Lung (tissue), 12 donors: ENCODE results near the gene PSMD8. TPM values are rescaled to one million over a fixed set of nuclear protein-coding genes. Genes with fewer than 3 reads are reported as not detected.
A peak's percentile ranks its signal among the peaks of the same experiment; 100 is the strongest.

Source experiments
- ATAC-seq: fragments of 200-7000 bp; cut with Tn5 transposase; one replicate; pipeline ENCODE4 v1.9.1; 2020; ENCODE audit warnings: moderate number of reproducible peaks; ENCODE audit not compliant: insufficient read depth, low FRiP score
- DNase-seq, 3 donors: peaks; one replicate each; pipeline ENCODE4 v3.0.0-alpha.2; 2013 to 2017
- H3K27ac ChIP-seq, 2 donors: one replicate each; pipeline ENCODE4 v1.5.1; 2013; ENCODE audit warnings: mild to moderate bottlenecking in 2 of 2, moderate library complexity in 2 of 2, control low read depth in 1 of 2, inconsistent platforms in 1 of 2, low read depth in 1 of 2, low read length in 1 of 2
- H3K27me3 ChIP-seq, 3 donors: one replicate each; pipeline ENCODE4 v1.5.1; 2013; ENCODE audit warnings: low read length in 2 of 3; ENCODE audit not compliant: control insufficient read depth in 3 of 3, insufficient read depth in 3 of 3
- H3K36me3 ChIP-seq, 4 donors: one replicate each; pipeline ENCODE4 v1.5.1; 2013; ENCODE audit warnings: low read length in 4 of 4, mild to moderate bottlenecking in 1 of 4, moderate library complexity in 1 of 4; ENCODE audit not compliant: control insufficient read depth in 4 of 4, insufficient read depth in 4 of 4
- H3K4me1 ChIP-seq, 5 donors: one replicate each; pipeline ENCODE4 v1.5.1; 2013; ENCODE audit warnings: low read length in 5 of 5, mild to moderate bottlenecking in 2 of 5, moderate library complexity in 1 of 5; ENCODE audit not compliant: control insufficient read depth in 5 of 5, insufficient read depth in 5 of 5
- H3K4me3 ChIP-seq: one replicate; pipeline ENCODE4 v1.5.1; 2013; ENCODE audit warnings: mild to moderate bottlenecking, control low read depth, moderate library complexity
- H3K9ac ChIP-seq, 2 donors: one replicate each; pipeline ENCODE4 v1.5.1; 2013; ENCODE audit warnings: low read length in 2 of 2, control low read depth in 1 of 2; ENCODE audit not compliant: insufficient read depth in 1 of 2
- H3K9me3 ChIP-seq, 4 donors: one replicate each; pipeline ENCODE4 v1.5.1; 2013; ENCODE audit warnings: low read length in 3 of 4, mild to moderate bottlenecking in 1 of 4, moderate library complexity in 1 of 4; ENCODE audit not compliant: control insufficient read depth in 4 of 4, insufficient read depth in 3 of 4
- WGBS, 2 donors: extraction: QIAGEN DNeasy Blood & Tissue Kit; methylation state at CpG; one replicate each; pipeline ENCODE4 v1.1.7; 2013; 5-methylcytosine and 5-hydroxymethylcytosine counted together
- polyA plus RNA-seq, 2 donors: library from polyadenylated mRNA; stranded (reverse); fragments of 200-250 nt; gene quantifications; one replicate each; pipeline ENCODE4 v1.2.1, GENCODE V29; 2013
- total RNA-seq, 2 donors: library from RNA; depleted of rRNA in 1 of 2; stranded (reverse); fragments of >200 nt in 1 of 2; gene quantifications; one replicate each; pipeline ENCODE4 v1.2.1, GENCODE V29; 2014 to 2021
- TF ChIP-seq, protein P1 (sequence below): IDR thresholded peaks from 2 replicates; pipeline ENCODE4 v1.5.1; 2012; ENCODE audit warnings: mild to moderate bottlenecking; ENCODE audit errors: control extremely low read depth, extremely low read depth
- donor health status: control.
- donor health status: control.
- donor health status: Bipolar disorder and iron deficiency.
- donor health status: healthy.
- donor health status: DM: yes; HTN: yes; CAD: no.

The PSMD8 gene
- total and polyA plus RNA-seq, 4 donors = 65.4 to 233 (median 149) TPM

DNA sequence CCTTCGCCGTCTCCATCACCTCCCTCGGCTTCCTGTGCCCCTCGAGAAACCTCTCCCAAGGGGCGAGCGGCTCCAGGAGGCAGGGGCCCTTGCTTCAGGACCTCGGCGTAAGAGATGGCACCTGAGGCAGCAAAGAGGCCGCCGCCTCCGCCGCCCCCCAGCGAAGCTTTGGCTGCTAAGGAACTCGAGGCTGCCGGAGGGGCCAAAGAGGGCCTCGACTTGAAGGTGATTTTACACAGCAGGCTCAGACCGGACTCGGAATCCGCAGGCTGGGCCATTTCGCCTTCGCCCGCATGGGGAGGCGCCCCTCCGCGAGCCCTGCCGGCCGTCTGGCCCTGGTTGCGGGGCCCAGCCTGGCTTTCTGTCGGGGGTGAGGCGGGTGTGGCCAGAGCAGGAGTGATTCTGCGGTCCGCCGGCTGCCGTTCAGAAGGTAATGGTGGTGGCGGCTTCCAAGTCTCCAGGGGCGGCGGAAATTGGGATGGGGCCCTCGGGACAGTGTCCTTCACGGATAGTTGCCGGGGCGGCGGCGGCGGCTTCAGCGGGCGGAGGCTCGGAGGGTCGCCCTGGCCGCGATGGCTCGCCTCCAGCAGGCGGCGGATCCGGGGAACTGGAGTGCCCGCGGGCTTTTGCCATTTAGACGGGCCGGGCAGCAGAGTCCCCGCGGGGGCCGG is 12.1 kb downstream of the PSMD8 start:
- 33 to 47% methylated on average over 58 to 61 of the region's 61 CpGs for WGBS, 2 donors
- peaks cover 0 to 16% (median 0%) of the 10 kb centered on the region in 4 donors for H3K9me3 ChIP-seq

DNA sequence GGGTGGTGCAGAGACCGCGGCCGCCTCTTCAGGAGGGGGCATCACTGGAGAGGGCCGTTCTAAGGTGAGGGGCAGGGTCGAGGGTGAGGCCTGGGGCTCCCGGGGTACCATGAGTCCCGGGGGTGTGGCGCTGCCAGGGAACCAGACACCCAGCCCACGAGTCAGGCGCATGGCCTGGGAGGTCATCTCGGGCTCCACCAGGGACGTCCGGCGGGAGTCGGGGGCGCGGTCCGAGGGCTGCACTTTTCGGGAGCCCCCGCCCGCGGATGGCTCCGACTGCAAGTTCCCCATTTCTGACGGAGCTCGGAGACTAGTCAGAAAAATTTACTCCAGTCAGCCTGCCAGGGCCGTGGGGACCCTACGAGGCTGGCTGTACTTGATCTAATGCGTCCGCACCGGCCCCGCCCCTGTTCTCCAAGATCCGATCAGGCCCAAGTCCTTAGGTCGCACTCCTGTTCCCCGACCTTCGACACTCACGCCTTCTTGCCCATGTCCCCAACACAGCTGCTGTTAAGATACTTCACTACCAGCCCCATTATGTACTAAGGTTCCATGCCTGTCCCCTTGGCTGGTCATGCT is 12.7 kb downstream of the PSMD8 start:
- peaks cover 7 to 24% (median 16%) of the 10 kb centered on the region in 4 donors for H3K36me3 ChIP-seq
- TF ChIP-seq, protein P1, sequence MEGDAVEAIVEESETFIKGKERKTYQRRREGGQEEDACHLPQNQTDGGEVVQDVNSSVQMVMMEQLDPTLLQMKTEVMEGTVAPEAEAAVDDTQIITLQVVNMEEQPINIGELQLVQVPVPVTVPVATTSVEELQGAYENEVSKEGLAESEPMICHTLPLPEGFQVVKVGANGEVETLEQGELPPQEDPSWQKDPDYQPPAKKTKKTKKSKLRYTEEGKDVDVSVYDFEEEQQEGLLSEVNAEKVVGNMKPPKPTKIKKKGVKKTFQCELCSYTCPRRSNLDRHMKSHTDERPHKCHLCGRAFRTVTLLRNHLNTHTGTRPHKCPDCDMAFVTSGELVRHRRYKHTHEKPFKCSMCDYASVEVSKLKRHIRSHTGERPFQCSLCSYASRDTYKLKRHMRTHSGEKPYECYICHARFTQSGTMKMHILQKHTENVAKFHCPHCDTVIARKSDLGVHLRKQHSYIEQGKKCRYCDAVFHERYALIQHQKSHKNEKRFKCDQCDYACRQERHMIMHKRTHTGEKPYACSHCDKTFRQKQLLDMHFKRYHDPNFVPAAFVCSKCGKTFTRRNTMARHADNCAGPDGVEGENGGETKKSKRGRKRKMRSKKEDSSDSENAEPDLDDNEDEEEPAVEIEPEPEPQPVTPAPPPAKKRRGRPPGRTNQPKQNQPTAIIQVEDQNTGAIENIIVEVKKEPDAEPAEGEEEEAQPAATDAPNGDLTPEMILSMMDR = no peak
- no peak overlapping the region for H3K4me3 ChIP-seq
- H3K4me1 ChIP-seq = peaks cover 0 to 18% (median 0%) of the 10 kb centered on the region in 5 donors
- peaks cover 0 to 69% (median 40%) of the 10 kb centered on the region in 3 donors for H3K27me3 ChIP-seq
- peaks cover 0 to 13% (median 0%) of the 10 kb centered on the region in 4 donors for H3K9me3 ChIP-seq
- 3 to 9% methylated on average over 34 to 36 of the region's 36 CpGs for WGBS, 2 donors
- peak in 1 of 3 donors; percentile 17 for DNase-seq
- no peak for ATAC-seq
- no peak overlapping the region for H3K27ac ChIP-seq
- no peak overlapping the region for H3K9ac ChIP-seq

More for the DNA sequence above, 12.1 kb downstream of the PSMD8 start:
- no peak for DNase-seq
- H3K4me1 ChIP-seq = peaks cover 0 to 18% (median 0%) of the 10 kb centered on the region in 5 donors
- peaks cover 0 to 62% (median 34%) of the 10 kb centered on the region in 3 donors for H3K27me3 ChIP-seq
- TF ChIP-seq, protein P1 = no peak
- H3K9ac ChIP-seq = no peak overlapping the region
- no peak overlapping the region for H3K4me3 ChIP-seq
- no peak overlapping the region for H3K27ac ChIP-seq
- no peak for ATAC-seq
- peaks cover 12 to 30% (median 20%) of the 10 kb centered on the region in 4 donors for H3K36me3 ChIP-seq

DNA sequence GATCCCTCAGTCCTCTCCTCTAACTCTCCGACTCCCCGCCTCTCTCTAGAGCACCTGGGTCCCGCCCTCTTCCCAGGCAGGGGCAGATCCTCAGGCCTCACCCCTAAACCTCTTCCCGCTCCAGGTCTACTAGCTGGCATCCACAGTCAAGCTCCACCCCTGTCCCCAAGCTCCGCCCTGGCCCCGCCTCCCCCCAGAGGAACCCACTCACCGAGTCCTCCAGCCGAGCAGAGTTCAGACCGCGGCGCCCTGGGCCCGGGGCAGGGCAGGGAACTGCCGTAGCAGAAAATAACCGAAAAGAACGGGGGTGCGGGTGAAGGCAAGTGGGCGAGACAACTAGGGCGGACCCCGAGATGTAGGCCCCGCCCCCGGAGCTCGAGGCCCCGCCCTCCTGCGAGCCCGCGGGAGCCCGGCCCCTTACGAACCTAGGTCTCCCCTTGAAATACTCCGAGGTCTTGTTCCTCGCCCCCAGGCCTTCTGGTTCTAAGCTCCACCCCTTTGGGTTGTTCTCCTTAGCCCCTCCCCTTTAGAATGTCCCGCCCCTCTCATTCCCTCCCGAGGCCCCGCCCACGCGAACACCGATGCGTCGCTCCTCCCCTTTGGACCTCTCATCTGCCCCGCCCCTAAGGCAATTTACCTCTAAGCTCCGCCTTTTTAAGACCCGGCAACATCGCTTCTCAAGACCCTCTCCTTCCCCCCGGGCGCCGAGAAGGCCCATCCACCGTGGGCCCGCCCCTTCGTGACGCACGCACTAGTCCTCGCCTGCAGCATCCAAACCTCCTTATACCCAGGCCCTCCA is 13.4 kb downstream of the PSMD8 start, which contains the start of gene GGN:
TSS of gene GGN (minus strand) at position 485 of the 799 bp plus-strand sequence. CDS start 773 bp downstream, outside the sequence.
- H3K9ac ChIP-seq = no peak within 1 kb of the TSS
- DNase-seq (peak; percentile 46 to 74 (median 63)), ATAC-seq (peak; percentile 59)
- TF ChIP-seq, protein P1 = no peak
- H3K27ac ChIP-seq = peak within 1 kb of the TSS; percentile 18 to 47
- H3K27me3 ChIP-seq = peaks cover 0 to 73% (median 41%) of the 10 kb centered on the region in 3 donors
- H3K9me3 ChIP-seq = peaks cover 0 to 10% (median 0%) of the 10 kb centered on the region in 4 donors
- peaks cover 0 to 18% (median 0%) of the 10 kb centered on the region in 5 donors for H3K4me1 ChIP-seq
- peaks cover 4 to 19% (median 14%) of the 10 kb centered on the region in 4 donors for H3K36me3 ChIP-seq
- peak within 1 kb of the TSS; percentile 32 for H3K4me3 ChIP-seq
- 1 to 2% methylated on average over 47 to 51 of the region's 51 CpGs for WGBS, 2 donors
